IPS-20b (cell line): ENCODE data around the gene BCL11B.

ENCODE experiments used
- H3K27ac ChIP-seq: one replicate; pipeline ENCODE4 v1.5.1; 2013; ENCODE audit warnings: low read length
- H3K27me3 ChIP-seq: 2 replicates; pipeline ENCODE4 v1.6.1; 2013; ENCODE audit warnings: mild to moderate bottlenecking, low read length, inconsistent platforms; ENCODE audit not compliant: insufficient read depth
- H3K36me3 ChIP-seq: 2 replicates; pipeline ENCODE4 v1.6.1; 2013; ENCODE audit warnings: low read depth, mild to moderate bottlenecking, inconsistent platforms, low read length, moderate library complexity; ENCODE audit not compliant: insufficient read depth
- H3K4me1 ChIP-seq: 2 replicates; pipeline ENCODE4 v1.6.1; 2013; ENCODE audit warnings: mild to moderate bottlenecking, control low read depth, inconsistent platforms, low read length, moderate library complexity; ENCODE audit not compliant: insufficient read depth
- H3K4me3 ChIP-seq: 2 replicates; pipeline ENCODE4 v1.5.1; 2013; ENCODE audit warnings: mild to moderate bottlenecking, low read length, inconsistent platforms
- H3K9ac ChIP-seq: 2 replicates; pipeline ENCODE4 v1.6.1; 2013; ENCODE audit warnings: low read depth, mild to moderate bottlenecking, inconsistent platforms, low read length, moderate library complexity
- H3K9me3 ChIP-seq: 2 replicates; pipeline ENCODE4 v1.6.1; 2013; ENCODE audit warnings: mild to moderate bottlenecking, low read depth, low read length, inconsistent platforms; ENCODE audit not compliant: insufficient read depth

The BCL11B gene

DNA sequence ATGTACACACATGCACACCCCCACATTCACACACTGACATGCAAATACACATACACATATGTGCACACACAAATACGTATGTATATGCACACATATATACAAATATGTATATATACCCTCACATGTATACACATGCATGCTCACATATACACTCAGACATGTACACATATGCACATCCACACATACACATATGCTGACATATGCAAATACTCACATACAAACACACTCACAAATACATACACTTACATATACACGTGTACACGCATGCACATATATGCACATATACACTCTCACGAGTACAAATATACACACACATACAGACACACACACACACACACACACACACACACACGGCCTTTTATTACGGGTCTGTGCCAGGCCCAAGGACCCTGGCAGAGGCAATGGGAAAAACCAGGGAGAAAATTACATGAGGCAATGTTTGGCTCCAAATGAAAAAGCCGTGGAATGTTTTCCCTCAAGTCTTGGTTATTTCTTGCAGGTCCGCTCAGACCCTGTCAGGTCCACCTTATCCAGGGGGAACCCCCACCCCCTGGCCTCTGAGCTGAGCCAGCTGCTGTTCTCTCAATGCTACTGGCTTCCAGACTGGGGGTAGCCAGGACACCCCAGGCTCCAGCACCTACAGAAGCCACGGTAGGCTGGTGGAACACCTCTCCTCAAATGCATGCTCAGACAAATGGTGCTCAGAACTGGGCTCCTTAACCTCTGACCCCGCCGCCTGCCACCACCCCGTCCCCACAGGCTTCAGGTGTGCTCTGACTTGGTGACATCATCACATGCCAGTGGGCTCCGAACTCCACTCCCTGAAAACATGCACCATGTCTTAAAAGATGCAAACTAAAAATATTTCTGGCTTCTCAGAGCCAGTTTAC, 54.7 kb downstream of the BCL11B start:
- Histone ChIP-seq H3K27me3 (no peaks in the 10 kb centered on the region), H3K36me3 (no peaks in the 10 kb centered on the region), H3K4me1 (peaks cover 7% of the 10 kb centered on the region), H3K9ac (no peak overlapping the region), H3K27ac (no peak overlapping the region), H3K9me3 (no peaks in the 10 kb centered on the region), H3K4me3 (no peak overlapping the region)

DNA sequence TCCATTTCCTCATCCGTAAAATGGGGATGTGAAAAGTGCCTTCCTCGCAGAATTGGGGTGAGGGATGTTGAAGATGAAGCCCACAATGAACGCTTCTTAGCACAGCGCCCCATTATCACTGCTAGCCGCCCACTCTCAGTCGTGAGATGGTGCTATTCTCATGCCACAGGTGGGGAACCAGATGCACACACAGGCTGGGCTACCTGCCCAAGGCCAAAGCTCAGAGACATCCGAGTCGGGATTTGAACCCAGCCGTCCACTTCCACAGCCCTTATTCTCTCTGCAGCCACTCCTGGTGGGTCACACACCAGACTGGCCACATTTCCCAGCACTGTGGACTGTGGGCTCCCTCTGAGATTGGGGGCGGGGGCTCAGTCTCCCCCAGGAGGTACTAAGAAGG, 55.8 kb downstream of the BCL11B start:
- Histone ChIP-seq H3K27me3 (no peaks in the 10 kb centered on the region), H3K27ac (no peak overlapping the region), H3K4me1 (peaks cover 7% of the 10 kb centered on the region), H3K9ac (no peak overlapping the region), H3K4me3 (no peak overlapping the region), H3K9me3 (no peaks in the 10 kb centered on the region), H3K36me3 (no peaks in the 10 kb centered on the region)

DNA sequence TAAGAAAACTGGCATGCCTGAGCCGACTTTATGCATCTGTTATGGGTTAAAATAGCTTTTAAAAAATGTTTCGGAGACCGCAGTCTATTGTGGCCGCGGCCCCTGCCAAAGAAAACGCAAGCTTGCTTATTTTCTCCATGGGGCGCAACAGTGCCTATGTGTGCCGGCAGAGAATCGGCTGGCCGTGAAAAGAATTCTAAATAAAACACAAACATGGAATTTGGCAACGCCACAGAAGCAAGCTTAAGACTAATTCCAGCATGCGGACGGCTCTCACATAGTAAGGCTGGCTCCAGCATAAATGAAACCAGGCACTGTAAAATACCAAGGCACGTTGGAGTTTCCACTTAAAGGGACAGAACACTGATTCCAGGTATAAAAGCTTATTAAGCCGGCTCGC, 56.7 kb downstream of the BCL11B start:
- Histone ChIP-seq H3K27ac (no peak overlapping the region), H3K4me3 (no peak overlapping the region), H3K27me3 (no peaks in the 10 kb centered on the region)

DNA sequence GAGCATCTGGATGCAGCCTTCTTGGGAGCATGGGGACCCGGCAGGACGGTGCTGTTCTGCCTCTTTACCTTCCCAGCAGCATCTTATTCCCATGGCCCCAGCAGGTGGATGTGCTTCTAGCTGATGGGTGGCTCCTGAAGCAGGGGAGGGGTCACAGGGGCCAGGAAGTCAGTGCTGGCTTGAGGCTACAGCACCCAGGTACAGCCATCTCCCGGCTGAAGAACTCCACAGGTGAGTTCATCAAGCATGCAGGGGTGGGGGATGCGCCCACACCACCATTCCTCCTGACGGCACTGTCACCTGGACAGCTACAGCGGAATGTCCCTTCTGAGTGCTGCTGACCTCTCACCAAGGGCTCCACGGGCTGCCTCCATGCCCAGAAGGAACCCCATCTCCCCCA, 57.3 kb downstream of the BCL11B start:
- no peaks in the 10 kb centered on the region for H3K36me3 ChIP-seq
- H3K27ac ChIP-seq = no peak overlapping the region
- H3K9me3 ChIP-seq = no peaks in the 10 kb centered on the region
- no peaks in the 10 kb centered on the region for H3K27me3 ChIP-seq
- H3K9ac ChIP-seq = no peak overlapping the region
- H3K4me1 ChIP-seq = peaks cover 7% of the 10 kb centered on the region
- H3K4me3 ChIP-seq = no peak overlapping the region

More for the DNA sequence above, 56.7 kb downstream of the BCL11B start:
- Histone ChIP-seq H3K9me3 (no peaks in the 10 kb centered on the region), H3K36me3 (no peaks in the 10 kb centered on the region), H3K9ac (no peak overlapping the region), H3K4me1 (peaks cover 7% of the 10 kb centered on the region)

DNA sequence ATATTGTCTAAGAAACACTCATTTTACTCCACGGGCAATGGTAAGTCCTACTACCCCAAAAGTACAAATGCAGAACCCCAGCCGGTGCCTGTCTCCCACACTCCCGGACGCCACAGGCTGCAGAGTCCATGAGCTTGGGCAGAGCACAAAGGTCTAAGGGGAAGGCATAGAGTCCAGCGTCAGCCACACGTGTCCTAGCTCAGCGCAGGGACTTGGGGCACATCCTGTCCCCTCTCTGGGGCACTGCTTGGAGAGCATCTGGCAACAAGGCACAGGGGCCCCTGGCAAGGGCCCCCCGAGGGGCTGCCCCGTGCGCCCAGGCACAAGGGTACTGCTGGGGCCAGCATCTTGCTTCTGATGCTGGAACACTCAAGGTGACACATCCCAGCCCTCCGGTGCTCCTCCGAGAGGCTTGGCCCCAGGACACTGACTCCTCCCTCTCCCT, 58.4 kb downstream of the BCL11B start:
- Histone ChIP-seq H3K36me3 (no peaks in the 10 kb centered on the region), H3K4me1 (peaks cover 6% of the 10 kb centered on the region), H3K27me3 (no peaks in the 10 kb centered on the region), H3K9ac (no peak overlapping the region), H3K4me3 (no peak overlapping the region), H3K9me3 (no peaks in the 10 kb centered on the region), H3K27ac (no peak overlapping the region)

DNA sequence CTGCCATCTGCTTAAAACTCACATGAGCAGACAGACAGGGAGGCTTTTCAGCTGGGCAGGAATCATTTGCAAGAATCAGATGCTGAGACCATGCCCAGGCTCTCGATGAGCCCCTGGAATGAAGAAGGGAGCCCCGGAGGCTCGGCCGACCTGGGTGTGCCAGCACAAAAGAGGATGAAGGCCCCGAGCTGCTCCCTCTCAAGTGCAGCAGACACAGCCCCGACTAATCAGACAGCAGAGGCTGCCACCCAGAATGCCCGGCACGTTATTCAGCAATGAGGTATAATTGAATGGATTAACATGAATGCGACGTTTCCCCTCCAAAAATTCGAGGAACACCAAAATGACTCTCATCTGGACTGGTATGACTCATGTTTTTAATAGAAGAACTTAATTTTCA, 58.9 kb downstream of the BCL11B start:
- H3K27ac ChIP-seq = no peak overlapping the region

DNA sequence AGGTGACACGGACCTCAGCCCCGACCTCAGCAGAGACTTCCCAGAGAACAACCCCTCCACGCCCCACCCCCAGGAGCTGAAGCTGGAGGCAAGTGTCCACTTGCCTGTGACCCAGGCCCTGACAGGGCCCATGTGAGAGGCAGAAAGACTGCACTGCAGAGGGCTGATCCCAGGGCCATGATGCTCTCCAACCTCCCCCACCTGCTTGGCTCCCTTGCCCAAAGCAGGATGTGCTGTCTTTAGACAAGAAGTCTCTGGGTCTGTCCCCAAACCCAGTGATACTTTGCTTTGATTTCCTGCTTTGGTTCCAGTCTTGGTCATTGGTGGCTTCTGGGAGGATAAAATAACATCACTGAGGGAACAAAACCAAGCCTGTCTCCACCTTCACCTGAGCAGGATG, 59.4 kb downstream of the BCL11B start:
- H3K4me1 ChIP-seq = peaks cover 4% of the 10 kb centered on the region; the same call in 1 of the 2 replicates
- no peak overlapping the region for H3K27ac ChIP-seq
- H3K9ac ChIP-seq = no peak overlapping the region
- no peaks in the 10 kb centered on the region for H3K36me3 ChIP-seq
- H3K27me3 ChIP-seq = no peaks in the 10 kb centered on the region
- no peaks in the 10 kb centered on the region for H3K9me3 ChIP-seq
- H3K4me3 ChIP-seq = no peak overlapping the region

More for the DNA sequence above, 58.9 kb downstream of the BCL11B start:
- H3K4me3 ChIP-seq = no peak overlapping the region
- H3K9me3 ChIP-seq = no peaks in the 10 kb centered on the region
- no peaks in the 10 kb centered on the region for H3K27me3 ChIP-seq
- no peaks in the 10 kb centered on the region for H3K36me3 ChIP-seq
- H3K4me1 ChIP-seq = peaks cover 4% of the 10 kb centered on the region; the same call in 1 of the 2 replicates
- H3K9ac ChIP-seq = no peak overlapping the region

DNA sequence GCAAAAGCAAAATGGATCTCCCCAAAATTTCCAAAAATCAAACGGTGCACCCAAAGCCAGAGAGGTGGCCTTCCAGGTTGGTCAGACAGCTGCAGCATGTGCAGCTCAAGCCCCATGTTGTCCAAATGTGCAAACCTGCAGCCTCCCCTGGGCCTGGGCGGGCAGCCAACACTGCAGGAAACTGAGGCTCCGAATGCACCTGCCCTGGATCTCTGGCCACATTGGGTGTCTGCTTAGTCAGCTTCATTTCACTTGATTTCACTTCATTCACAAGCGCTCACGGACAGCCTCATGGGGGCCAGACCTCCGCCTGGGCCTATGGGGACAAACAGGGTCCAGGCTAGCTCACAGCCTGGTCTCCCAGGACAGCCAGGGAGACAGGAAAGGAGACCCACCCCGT, 59.8 kb downstream of the BCL11B start:
- Histone ChIP-seq H3K9me3 (no peaks in the 10 kb centered on the region), H3K4me1 (peaks cover 4% of the 10 kb centered on the region; the same call in 1 of the 2 replicates), H3K4me3 (no peak overlapping the region), H3K27me3 (no peaks in the 10 kb centered on the region), H3K27ac (no peak overlapping the region), H3K9ac (no peak overlapping the region), H3K36me3 (no peaks in the 10 kb centered on the region)

DNA sequence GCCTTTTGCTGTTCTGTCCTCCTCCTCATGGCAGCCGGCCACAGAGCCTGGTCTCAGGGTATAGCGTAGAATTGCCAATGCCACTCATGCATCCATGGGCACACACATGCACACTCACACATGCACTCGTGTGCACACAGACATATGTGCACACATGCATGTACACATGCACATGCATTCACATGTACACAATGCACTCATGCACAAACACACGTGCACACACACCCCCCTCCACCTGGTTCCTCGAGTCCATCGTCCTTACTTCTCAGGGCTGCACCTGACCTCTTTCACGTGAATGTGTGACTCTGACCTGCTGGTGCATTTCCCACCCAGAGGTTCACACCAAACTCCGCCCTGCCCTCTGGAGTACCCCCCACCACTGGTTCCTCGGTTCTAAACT, 60.6 kb downstream of the BCL11B start:
- H3K9me3 ChIP-seq = no peaks in the 10 kb centered on the region
- H3K9ac ChIP-seq = no peak overlapping the region
- no peak overlapping the region for H3K27ac ChIP-seq
- peaks cover 4% of the 10 kb centered on the region; the same call in 1 of the 2 replicates for H3K4me1 ChIP-seq
- no peaks in the 10 kb centered on the region for H3K27me3 ChIP-seq
- H3K36me3 ChIP-seq = no peaks in the 10 kb centered on the region
- H3K4me3 ChIP-seq = no peak overlapping the region

DNA sequence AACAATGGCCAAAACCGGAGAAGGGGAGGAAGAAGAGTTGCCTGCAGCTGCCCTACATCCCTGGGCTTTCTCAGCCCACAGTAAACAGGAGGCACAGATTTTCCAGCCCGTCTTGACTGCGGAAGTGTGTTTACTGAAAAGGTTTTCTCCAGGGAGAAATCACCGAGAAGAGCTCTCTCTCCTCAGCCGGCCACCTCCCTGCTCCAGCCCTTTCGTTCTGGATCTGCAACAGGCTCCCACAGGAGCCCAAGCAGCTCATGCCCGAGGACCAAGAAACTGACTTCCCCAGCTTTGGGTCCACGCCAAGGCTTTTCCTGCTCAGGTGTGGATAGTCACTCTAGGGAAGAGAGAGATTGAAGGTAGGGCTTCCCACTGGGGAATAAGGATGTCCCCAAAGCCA, 61.7 kb downstream of the BCL11B start:
- no peaks in the 10 kb centered on the region for H3K9me3 ChIP-seq
- no peak overlapping the region for H3K9ac ChIP-seq
- no peaks in the 10 kb centered on the region for H3K36me3 ChIP-seq
- no peak overlapping the region for H3K4me3 ChIP-seq
- no peak overlapping the region for H3K27ac ChIP-seq
- no peaks in the 10 kb centered on the region for H3K27me3 ChIP-seq
- H3K4me1 ChIP-seq = peaks cover under 1% of the 10 kb centered on the region; the same call in 1 of the 2 replicates

DNA sequence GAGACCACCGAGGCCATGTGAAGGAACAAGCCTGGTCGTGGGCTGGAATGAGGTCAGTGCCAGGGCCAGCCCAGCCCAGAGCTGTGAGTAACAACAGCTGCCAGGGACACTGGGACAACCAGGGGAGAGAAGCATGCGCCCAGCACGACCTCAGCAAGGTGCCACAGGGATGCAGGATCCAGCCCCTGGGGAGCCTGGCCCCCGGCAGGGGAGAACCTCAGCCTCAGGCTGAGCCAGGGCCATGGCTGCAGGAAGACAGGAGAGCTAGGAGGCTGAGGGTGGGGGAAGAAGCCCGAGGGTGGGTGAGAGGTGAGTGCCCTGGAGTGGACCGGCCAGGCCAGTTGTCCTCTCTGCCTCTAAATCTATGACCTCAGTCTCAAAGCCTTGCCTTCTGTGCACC, 62.6 kb downstream of the BCL11B start:
- H3K9me3 ChIP-seq = no peaks in the 10 kb centered on the region
- no peaks in the 10 kb centered on the region for H3K27me3 ChIP-seq
- no peak overlapping the region for H3K9ac ChIP-seq
- H3K4me1 ChIP-seq = no peaks in the 10 kb centered on the region
- H3K36me3 ChIP-seq = no peaks in the 10 kb centered on the region
- H3K27ac ChIP-seq = no peak overlapping the region
- H3K4me3 ChIP-seq = no peak overlapping the region

DNA sequence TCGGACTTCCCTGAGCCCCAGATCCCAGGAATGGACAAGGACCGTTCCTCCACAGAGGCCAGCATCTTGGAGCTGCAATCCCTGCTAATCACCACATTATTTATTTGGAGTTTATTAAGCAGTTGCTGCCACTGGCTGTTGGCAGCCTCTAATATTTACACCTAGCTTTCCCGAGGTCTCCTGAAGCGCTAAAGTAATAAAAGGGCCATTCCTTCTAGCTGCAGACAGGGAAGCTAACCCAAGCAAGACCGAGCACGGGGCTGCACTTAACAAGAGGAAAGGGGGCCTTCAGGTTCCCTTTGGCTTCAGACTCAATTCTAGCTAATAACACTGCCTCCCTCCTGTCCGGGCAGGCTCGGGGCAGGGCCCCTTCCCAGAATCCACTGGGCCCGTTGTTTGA, 63.7 kb downstream of the BCL11B start:
- H3K36me3 ChIP-seq = no peaks in the 10 kb centered on the region
- no peak overlapping the region for H3K9ac ChIP-seq
- no peak overlapping the region for H3K27ac ChIP-seq
- H3K9me3 ChIP-seq = no peaks in the 10 kb centered on the region
- H3K27me3 ChIP-seq = no peaks in the 10 kb centered on the region
- H3K4me3 ChIP-seq = no peak overlapping the region
- no peaks in the 10 kb centered on the region for H3K4me1 ChIP-seq
